Measurements from ENCODE around the gene SAMD8.

GRCh38 chr10:75127471-75127870 is 16.0 kb downstream of the SAMD8 start:
- TF ChIP-seq CTCF (IDR thresholded peaks at IDR 0.05), result no peak
- TF ChIP-seq POLR2AphosphoS5 (IDR thresholded peaks at IDR 0.05; ENCODE audit: low read depth, low read length), result no peak
- TF ChIP-seq TCF7L2 (IDR thresholded peaks at IDR 0.05; ENCODE audit: low read depth, low read length), result no peak
- TF ChIP-seq SIN3A (IDR thresholded peaks at IDR 0.05; ENCODE audit: borderline replicate concordance, insufficient read depth, low read depth, low read length), result no peak

Data from Panc1 (cell line).